ENCODE measurements around the gene OIT3. TPM values are rescaled to one million over a fixed set of nuclear protein-coding genes. Genes with fewer than 3 reads are reported as not detected.

Gene OIT3
- total RNA-seq, result 0.92 TPM

GRCh38 chr10:72893136-72893798, at the start of gene OIT3:
Gene OIT3 (plus strand): TSS chr10:72893739. CDS start chr10:72893799, 60 bp downstream.

GRCh38 chr10:72954596-72955554, 61.3 kb downstream of the OIT3 start, which contains the start of gene PLA2G12B:
Gene PLA2G12B (minus strand): TSS chr10:72954806. CDS start chr10:72954685, 121 bp downstream.

Other genes with a start within 250 kb of the OIT3 start
- gene MCU, start 201.6 kb upstream of the OIT3 start, total RNA-seq, result 37.1 TPM
- not detected for gene PLA2G12B, start 61.1 kb downstream of the OIT3 start, total RNA-seq
- gene P4HA1, start 203.1 kb downstream of the OIT3 start, total RNA-seq, result 46.4 TPM
- gene NUDT13, start 216.7 kb downstream of the OIT3 start, total RNA-seq, result 0.92 TPM

Data from diencephalon (tissue), 1 donor.